HEK293 (cell line): ENCODE results near the gene SH2D1B.

Source experiments
- CTCF ChIA-PET: fragments of 350-600 bp; formaldehyde crosslinking; extraction: SDS; loops from one replicate; lab custom pipeline; 2021; ENCODE audit warnings: antibody characterized with exemption; lab: Yijun Ruan, JAX
- POLR2A ChIA-PET: fragments of 300-600 bp; formaldehyde crosslinking; extraction: SDS; loops from one replicate; lab custom pipeline; 2020; ENCODE audit warnings: antibody characterized with exemption, inconsistent platforms; lab: Yijun Ruan, JAX
- H3K27ac ChIP-seq: fragments of 200-500 bp; sonication (Bioruptor generic); 2 replicates; pipeline ENCODE4 v1.5.1; 2014; ENCODE audit warnings: low read depth, low read length, control low read depth, inconsistent platforms; ENCODE audit errors: extremely low read depth
- H3K36me3 ChIP-seq, 2 experiments: fragments of 200-500 bp in 1 of 2; sonication (Bioruptor generic) in 1 of 2; 1 replicate in 1 of 2; 2 replicates in 1 of 2; pipeline ENCODE4 v1.5.1; 2014 to 2017; ENCODE audit warnings: inconsistent platforms in 2 of 2, low read length in 2 of 2; ENCODE audit not compliant: control insufficient read depth in 2 of 2, insufficient read depth in 1 of 2
- H3K4me1 ChIP-seq: fragments of 200-500 bp; sonication (Bioruptor generic); 2 replicates; pipeline ENCODE4 v1.5.1; 2014; ENCODE audit warnings: mild to moderate bottlenecking, low read length, inconsistent platforms; ENCODE audit not compliant: control insufficient read depth, insufficient read depth
- H3K4me3 ChIP-seq: 2 replicates; pipeline ENCODE4 v1.5.1; 2011; ENCODE audit warnings: low read depth, mild to moderate bottlenecking, control low read depth, low read length, moderate library complexity
- H3K9me3 ChIP-seq: fragments of 200-500 bp; sonication (Bioruptor generic); 2 replicates; pipeline ENCODE4 v1.5.1; 2014; ENCODE audit warnings: low read depth, low read length, inconsistent platforms; ENCODE audit not compliant: control insufficient read depth, insufficient read depth
- ELK4 ChIP-seq: IDR thresholded peaks from 2 replicates; pipeline ENCODE4 v1.6.1; 2011; ENCODE audit warnings: mild to moderate bottlenecking, low read depth, low read length, borderline replicate concordance
- KLF8 ChIP-seq: fragments of 450-650 bp; formaldehyde crosslinking; IDR thresholded peaks from 2 replicates; pipeline ENCODE4 v1.5.1; 2016; ENCODE audit warnings: missing biosample characterization, missing genetic modification characterization
- PRDM2 ChIP-seq: fragments of 450-650 bp; formaldehyde crosslinking; IDR thresholded peaks from 2 replicates; pipeline ENCODE4 v1.5.1; 2016; ENCODE audit warnings: missing biosample characterization, missing genetic modification characterization, borderline replicate concordance
- WT1 ChIP-seq: fragments of 450-650 bp; formaldehyde crosslinking; IDR thresholded peaks from 2 replicates; pipeline ENCODE4 v1.5.1; 2016; ENCODE audit warnings: missing biosample characterization, missing genetic modification characterization
- ZBTB1 ChIP-seq: fragments of 450-650 bp; formaldehyde crosslinking; IDR thresholded peaks from 2 replicates; pipeline ENCODE4 v1.5.1; 2016; ENCODE audit warnings: missing biosample characterization, missing genetic modification characterization
- ZBTB17 ChIP-seq: fragments of 450-650 bp; formaldehyde crosslinking; IDR thresholded peaks from 2 replicates; pipeline ENCODE4 v1.5.1; 2016; ENCODE audit warnings: missing biosample characterization, missing genetic modification characterization
- ZBTB21 ChIP-seq: fragments of 450-650 bp; formaldehyde crosslinking; IDR thresholded peaks from 2 replicates; pipeline ENCODE4 v1.5.1; 2017; ENCODE audit warnings: missing biosample characterization, missing genetic modification characterization
- ZFP3 ChIP-seq: fragments of 450-650 bp; formaldehyde crosslinking; IDR thresholded peaks from 2 replicates; pipeline ENCODE4 v1.5.1; 2016; ENCODE audit warnings: low read depth, missing biosample characterization, missing genetic modification characterization
- ZNF146 ChIP-seq: fragments of 450-650 bp; formaldehyde crosslinking; IDR thresholded peaks from 2 replicates; pipeline ENCODE4 v1.5.1; 2016; ENCODE audit warnings: missing biosample characterization, missing genetic modification characterization
- ZNF16 ChIP-seq: fragments of 450-650 bp; formaldehyde crosslinking; IDR thresholded peaks from 2 replicates; pipeline ENCODE4 v1.5.1; 2016; ENCODE audit warnings: low read depth, missing biosample characterization, missing genetic modification characterization
- ZNF2 ChIP-seq: fragments of 450-650 bp; formaldehyde crosslinking; IDR thresholded peaks from 2 replicates; pipeline ENCODE4 v1.5.1; 2016; ENCODE audit warnings: missing biosample characterization, missing genetic modification characterization
- ZNF223 ChIP-seq: fragments of 450-650 bp; formaldehyde crosslinking; IDR thresholded peaks from 2 replicates; pipeline ENCODE4 v1.5.1; 2016; ENCODE audit warnings: missing biosample characterization, missing genetic modification characterization
- ZNF24 ChIP-seq: fragments of 450-650 bp; formaldehyde crosslinking; IDR thresholded peaks from 2 replicates; pipeline ENCODE4 v1.5.1; 2016; ENCODE audit warnings: missing biosample characterization, missing genetic modification characterization
- ZNF274 ChIP-seq, 2 experiments: fragments of 200-500 bp in 1 of 2; fragments of 450-650 bp in 1 of 2; sonication (Bioruptor generic) in 1 of 2; formaldehyde crosslinking in 1 of 2; IDR thresholded peaks; 2 replicates each; pipeline versions ENCODE4 v1.5.1 to v1.6.1; 2014 to 2016; ENCODE audit warnings: borderline replicate concordance in 1 of 2, inconsistent platforms in 1 of 2, low read length in 1 of 2, missing biosample characterization in 1 of 2, missing genetic modification characterization in 1 of 2
- ZNF366 ChIP-seq: fragments of 450-650 bp; formaldehyde crosslinking; conservative IDR thresholded peaks from 2 replicates; pipeline ENCODE4 v1.5.1; 2016; ENCODE audit warnings: missing biosample characterization, missing genetic modification characterization
- ZNF596 ChIP-seq: fragments of 450-650 bp; IDR thresholded peaks from 2 replicates; pipeline ENCODE4 v1.5.0; 2018; ENCODE audit warnings: missing biosample characterization, mild to moderate bottlenecking, missing genetic modification characterization, moderate library complexity
- ZSCAN5A ChIP-seq: fragments of 450-650 bp; formaldehyde crosslinking; IDR thresholded peaks from 2 replicates; pipeline ENCODE4 v1.5.1; 2016; ENCODE audit warnings: missing biosample characterization, missing genetic modification characterization
- TF ChIP-seq, protein P1 (sequence below): fragments of 450-650 bp; formaldehyde crosslinking; IDR thresholded peaks from 2 replicates; pipeline ENCODE4 v1.5.1; 2016; ENCODE audit warnings: missing biosample characterization, missing genetic modification characterization
- TF ChIP-seq, protein P2 (sequence below): fragments of 450-650 bp; formaldehyde crosslinking; IDR thresholded peaks from 2 replicates; pipeline ENCODE4 v1.5.1; 2016; ENCODE audit warnings: missing biosample characterization, missing genetic modification characterization

Gene SH2D1B

DNA sequence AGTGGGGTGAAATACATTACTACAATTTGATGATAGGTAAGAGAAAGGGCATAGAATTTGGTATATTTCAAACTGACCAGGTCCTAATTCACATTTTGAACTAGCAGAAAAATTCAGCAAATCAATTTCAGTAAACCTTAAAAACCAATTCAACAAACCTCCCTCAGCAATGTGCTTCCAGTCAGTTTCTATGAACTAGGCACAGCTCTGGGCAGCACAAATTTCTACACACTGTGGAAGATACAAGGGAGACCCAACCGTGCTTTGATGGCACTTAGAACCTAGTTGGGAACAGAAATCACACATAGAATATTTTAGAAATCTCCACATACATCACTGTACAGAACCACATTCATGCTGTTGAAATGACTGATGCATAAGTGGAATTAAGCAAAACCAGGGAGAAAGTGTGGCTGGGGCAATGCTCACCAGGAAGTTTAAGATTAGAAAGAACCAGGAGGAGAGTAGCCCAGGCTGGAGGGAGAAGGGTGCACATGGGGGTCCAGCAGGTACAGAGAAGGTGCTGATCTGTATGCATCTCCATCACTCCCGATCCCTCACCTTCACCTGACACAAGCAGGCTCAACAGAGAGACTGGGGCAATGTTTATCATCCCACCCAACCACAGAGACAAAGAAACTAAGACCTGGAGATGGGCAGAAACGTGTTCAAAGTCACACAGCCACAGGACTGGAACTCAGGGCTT is 15.6 kb downstream of the SH2D1B start:
- Histone ChIP-seq H3K27ac (no peak overlapping the region), H3K36me3 (no peaks in the 10 kb centered on the region), H3K4me3 (no peak overlapping the region), H3K9me3 (no peaks in the 10 kb centered on the region), H3K4me1 (0 out of 2 replicates have a peak, but pooled peaks cover 3% of the 10 kb centered on the region)
- POLR2A ChIA-PET: no interaction called here
- TF ChIP-seq ZNF274 (IDR thresholded peaks at IDR 0.05; ENCODE audit: low read length) (no peak), ZNF274 (tag by site-specific recombination; IDR thresholded peaks at IDR 0.05; ENCODE audit: borderline replicate concordance) (no peak), ELK4 (no peak), ZNF146 (no peak), PRDM2 (no peak), ZSCAN5A (no peak), ZFP3 (tag by site-specific recombination) (no peak), ZNF596 (tag by site-specific recombination) (no peak)
- TF ChIP-seq, protein P1, sequence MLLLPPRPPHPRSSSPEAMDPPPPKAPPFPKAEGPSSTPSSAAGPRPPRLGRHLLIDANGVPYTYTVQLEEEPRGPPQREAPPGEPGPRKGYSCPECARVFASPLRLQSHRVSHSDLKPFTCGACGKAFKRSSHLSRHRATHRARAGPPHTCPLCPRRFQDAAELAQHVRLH (tag by site-specific recombination): no peak
- CTCF ChIA-PET: interaction anchor here (0.7 kb wide), 1 partner anchor 230 kb away, joined by 3 read pairs; no protein-coding TSS in a partner anchor

- Histone ChIP-seq H3K4me3 (no peak overlapping the region), H3K4me1 (no peaks in the 10 kb centered on the region), H3K27ac (no peak overlapping the region), H3K9me3 (no peaks in the 10 kb centered on the region), H3K36me3 (no peaks in the 10 kb centered on the region)
- CTCF ChIA-PET: interaction anchor here (0.6 to 3.8 kb wide), 29 partner anchors 9 to 1150 kb away, joined by 3 to 27 read pairs (median 4); partner anchors contain the start of gene C1orf226
- POLR2A ChIA-PET: no interaction called here
- TF ChIP-seq KLF8 (tag by site-specific recombination) (0 out of 2 replicates have a peak, but pooled peaks have one; percentile 16), ZNF16 (tag by site-specific recombination) (no peak), ZBTB21 (no peak), ZNF223 (no peak), ZBTB1 (no peak), ZNF24 (tag by site-specific recombination) (peak; percentile 91; the same call in 1 of the 2 replicates), WT1 (tag by site-specific recombination) (no peak), ZBTB17 (peak; percentile 78), ZNF2 (tag by site-specific recombination) (0 out of 2 replicates have a peak, but pooled peaks have one; percentile 35), ZNF366 (tag by site-specific recombination) (peak; percentile 99)
- TF ChIP-seq, protein P2, sequence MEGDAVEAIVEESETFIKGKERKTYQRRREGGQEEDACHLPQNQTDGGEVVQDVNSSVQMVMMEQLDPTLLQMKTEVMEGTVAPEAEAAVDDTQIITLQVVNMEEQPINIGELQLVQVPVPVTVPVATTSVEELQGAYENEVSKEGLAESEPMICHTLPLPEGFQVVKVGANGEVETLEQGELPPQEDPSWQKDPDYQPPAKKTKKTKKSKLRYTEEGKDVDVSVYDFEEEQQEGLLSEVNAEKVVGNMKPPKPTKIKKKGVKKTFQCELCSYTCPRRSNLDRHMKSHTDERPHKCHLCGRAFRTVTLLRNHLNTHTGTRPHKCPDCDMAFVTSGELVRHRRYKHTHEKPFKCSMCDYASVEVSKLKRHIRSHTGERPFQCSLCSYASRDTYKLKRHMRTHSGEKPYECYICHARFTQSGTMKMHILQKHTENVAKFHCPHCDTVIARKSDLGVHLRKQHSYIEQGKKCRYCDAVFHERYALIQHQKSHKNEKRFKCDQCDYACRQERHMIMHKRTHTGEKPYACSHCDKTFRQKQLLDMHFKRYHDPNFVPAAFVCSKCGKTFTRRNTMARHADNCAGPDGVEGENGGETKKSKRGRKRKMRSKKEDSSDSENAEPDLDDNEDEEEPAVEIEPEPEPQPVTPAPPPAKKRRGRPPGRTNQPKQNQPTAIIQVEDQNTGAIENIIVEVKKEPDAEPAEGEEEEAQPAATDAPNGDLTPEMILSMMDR (tag by site-specific recombination): peak; percentile 45; the same call in 1 of the 2 replicates
These were observed 20.0 kb downstream of the SH2D1B start for GRCh38 chr1:162391790-162392563.
